EL (cell line): Measurements from ENCODE around the gene NEK6.

Source experiments
- DNase-seq: peaks from one replicate; pipeline ENCODE4 v3.0.0-alpha.2; 2016

NEK6 gene

GRCh38 chr9:124262649-124262972 is 4.9 kb downstream of the NEK6 start:
- no peak for DNase-seq

GRCh38 chr9:124263213-124263612 is 5.5 kb downstream of the NEK6 start:
- DNase-seq = no peak

GRCh38 chr9:124263800-124264426 is 6.2 kb downstream of the NEK6 start:
- DNase-seq = no peak

- peak; percentile 64 for DNase-seq
These were observed 7.1 kb downstream of the NEK6 start for GRCh38 chr9:124264823-124265233.

GRCh38 chr9:124265551-124265950 is 7.8 kb downstream of the NEK6 start:
- DNase-seq = no peak

- peak; percentile 57 for DNase-seq
These were observed 8.5 kb downstream of the NEK6 start for GRCh38 chr9:124266139-124266825.

GRCh38 chr9:124266826-124267201 is 9.1 kb downstream of the NEK6 start:
- no peak for DNase-seq

GRCh38 chr9:124267271-124267807 is 9.6 kb downstream of the NEK6 start:
- DNase-seq = peak; percentile 89

- no peak for DNase-seq
These were observed 10.5 kb downstream of the NEK6 start for GRCh38 chr9:124268248-124268647.

- no peak for DNase-seq
These were observed 10.9 kb downstream of the NEK6 start for GRCh38 chr9:124268661-124269060.

GRCh38 chr9:124269556-124269955 is 11.8 kb downstream of the NEK6 start:
- DNase-seq = no peak

GRCh38 chr9:124270504-124271335 is 13.0 kb downstream of the NEK6 start:
- no peak for DNase-seq

- no peak for DNase-seq
These were observed 13.9 kb downstream of the NEK6 start for GRCh38 chr9:124271660-124272059.

GRCh38 chr9:124272118-124272517 is 14.4 kb downstream of the NEK6 start:
- DNase-seq = no peak

GRCh38 chr9:124272979-124273378 is 15.2 kb downstream of the NEK6 start:
- DNase-seq = no peak

GRCh38 chr9:124273427-124274160 is 15.8 kb downstream of the NEK6 start:
- no peak for DNase-seq

GRCh38 chr9:124274226-124274625 is 16.5 kb downstream of the NEK6 start:
- no peak for DNase-seq

- no peak for DNase-seq
These were observed 17.0 kb downstream of the NEK6 start for GRCh38 chr9:124274738-124275137.

- DNase-seq = no peak
These were observed 19.7 kb downstream of the NEK6 start for GRCh38 chr9:124277420-124277819.

GRCh38 chr9:124278054-124278540 is 20.3 kb downstream of the NEK6 start:
- no peak for DNase-seq

- no peak for DNase-seq
These were observed 21.9 kb downstream of the NEK6 start for GRCh38 chr9:124279531-124280175.

- peak; percentile 79 for DNase-seq
These were observed 22.5 kb downstream of the NEK6 start for GRCh38 chr9:124280176-124280691.
